Urinary bladder (tissue), 4 donors: ENCODE data around the gene FANCC. TPM values are rescaled to one million over a fixed set of nuclear protein-coding genes. Genes with fewer than 3 reads are reported as not detected.
A peak's percentile ranks its signal among the peaks of the same experiment; 100 is the strongest.

Experiments
- DNase-seq: peaks from one replicate; pipeline ENCODE4 v3.0.0-alpha.2; 2015; ENCODE audit errors: extremely low spot score
- H3K27ac ChIP-seq: one replicate; pipeline ENCODE4 v1.5.1; 2013; ENCODE audit warnings: low read depth, mild to moderate bottlenecking, moderate library complexity
- H3K36me3 ChIP-seq: one replicate; pipeline ENCODE4 v1.6.1; 2013; ENCODE audit warnings: mild to moderate bottlenecking, moderate library complexity; ENCODE audit not compliant: insufficient read depth
- H3K4me1 ChIP-seq: one replicate; pipeline ENCODE4 v1.6.1; 2013; ENCODE audit warnings: mild to moderate bottlenecking, moderate library complexity; ENCODE audit not compliant: insufficient read depth
- H3K4me3 ChIP-seq: one replicate; pipeline ENCODE4 v1.5.1; 2013; ENCODE audit warnings: low read depth, low read length
- WGBS: extraction: QIAGEN DNeasy Blood & Tissue Kit; methylation state at CpG from one replicate; pipeline ENCODE4 v1.1.7; 2013; 5-methylcytosine and 5-hydroxymethylcytosine counted together
- polyA plus RNA-seq: library from polyadenylated mRNA; stranded (reverse); fragments of 200-250 nt; gene quantifications from one replicate; pipeline ENCODE4 v1.2.3, GENCODE V29; 2013
- total RNA-seq: library from RNA; depleted of rRNA; stranded (reverse); fragments of >200 nt; gene quantifications from one replicate; pipeline ENCODE4 v1.2.3, GENCODE V29; 2014
- donor health status: healthy with polysubstance abuse.
- donor health status: healthy.

Gene FANCC
- total and polyA plus RNA-seq, 2 donors, result 4.6 to 25.7 TPM

DNA sequence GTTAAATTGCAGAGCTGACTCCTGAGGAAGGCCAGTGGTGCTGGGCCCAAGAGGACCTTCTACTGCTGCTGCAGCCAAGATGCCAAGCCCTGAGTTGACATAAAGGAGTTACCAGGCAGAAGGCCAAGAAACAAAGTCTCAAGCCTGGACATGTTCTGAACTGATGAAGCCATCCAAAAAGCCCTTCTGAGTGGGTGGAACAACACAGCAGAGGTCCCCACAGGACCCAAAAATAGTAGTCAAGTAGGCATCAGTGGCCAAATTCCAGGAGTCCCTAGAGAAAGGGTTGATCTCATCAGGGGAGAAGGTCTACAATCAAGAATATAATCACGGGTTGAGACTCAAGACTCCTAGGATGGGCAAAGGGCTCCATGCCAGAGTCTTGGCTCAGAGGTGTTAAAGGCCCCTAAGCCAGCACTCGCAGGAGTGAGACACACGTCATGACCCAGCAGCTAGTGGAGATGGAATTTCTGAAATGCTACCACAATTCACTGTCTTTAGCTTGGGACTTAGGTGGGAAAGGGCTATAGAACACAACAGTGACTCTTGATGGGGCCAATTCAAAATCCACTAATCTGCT is 119.7 kb downstream of the FANCC start:
- no peak for DNase-seq
- no peak overlapping the region for H3K4me3 ChIP-seq
- H3K4me1 ChIP-seq, result peaks cover 2% of the 10 kb centered on the region
- H3K27ac ChIP-seq, result no peak overlapping the region
- H3K36me3 ChIP-seq, result no peaks in the 10 kb centered on the region
- 39% methylated on average over 3 of the region's 3 CpGs for WGBS

- DNase-seq, result no peak
- no peak overlapping the region for H3K27ac ChIP-seq
- WGBS, result 95% methylated on average over 5 of the region's 5 CpGs
- no peaks in the 10 kb centered on the region for H3K36me3 ChIP-seq
- peaks cover 4% of the 10 kb centered on the region for H3K4me1 ChIP-seq
- no peak overlapping the region for H3K4me3 ChIP-seq
Observed at GRCh38 chr9:95193480-95193879, 124.0 kb downstream of the FANCC start.

DNA sequence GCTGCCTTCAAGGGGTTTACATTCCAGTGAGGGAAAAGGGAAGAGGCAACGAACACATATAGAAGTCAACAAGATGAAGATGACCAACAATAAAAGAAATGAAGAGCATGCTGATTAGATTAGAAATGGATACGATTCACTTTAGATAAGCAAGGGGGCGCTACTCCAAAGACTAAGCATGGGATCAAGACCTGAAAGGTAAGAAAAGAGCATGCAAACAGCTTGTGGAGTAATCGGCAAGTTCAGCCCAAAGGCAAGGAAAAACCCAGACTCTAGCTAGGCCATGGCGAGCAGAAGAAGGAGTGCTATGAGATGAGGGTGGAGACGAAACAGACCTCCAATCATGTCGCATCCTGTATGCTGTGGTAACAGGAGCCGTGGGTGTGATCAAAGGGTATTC is 124.4 kb downstream of the FANCC start:
- 87% methylated on average over 8 of the region's 8 CpGs for WGBS
- H3K4me3 ChIP-seq, result no peak overlapping the region

DNA sequence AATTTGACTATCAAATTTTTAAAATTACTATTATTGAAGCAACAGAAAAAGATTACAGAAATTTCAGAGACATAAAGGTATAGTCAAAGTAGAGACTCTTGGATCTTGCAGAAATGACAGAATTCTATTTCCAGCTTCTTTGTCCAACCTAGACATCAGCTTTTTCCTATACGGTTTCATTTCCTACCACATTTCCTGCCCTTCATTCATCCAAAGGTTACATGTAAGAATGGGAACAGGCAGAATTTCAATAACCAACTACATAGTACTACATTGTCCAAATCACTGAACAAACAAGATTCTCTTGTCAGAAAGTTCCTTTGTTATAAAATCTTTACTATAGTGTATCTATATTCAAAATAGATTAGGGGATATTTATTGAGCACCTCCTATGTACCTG is 124.9 kb downstream of the FANCC start:
- Histone ChIP-seq H3K36me3 (no peaks in the 10 kb centered on the region), H3K4me3 (no peak overlapping the region), H3K4me1 (peaks cover 2% of the 10 kb centered on the region), H3K27ac (no peak overlapping the region)
- WGBS, result 81% methylated on average over 1 of the region's 1 CpG
- no peak for DNase-seq

More for the DNA sequence above, 124.4 kb downstream of the FANCC start:
- Histone ChIP-seq H3K27ac (no peak overlapping the region), H3K36me3 (no peaks in the 10 kb centered on the region), H3K4me1 (peaks cover 4% of the 10 kb centered on the region)
- DNase-seq, result no peak

- H3K36me3 ChIP-seq, result no peaks in the 10 kb centered on the region
- no peak for DNase-seq
- no peak overlapping the region for H3K27ac ChIP-seq
- H3K4me1 ChIP-seq, result peaks cover 2% of the 10 kb centered on the region
- 92% methylated on average over 4 of the region's 4 CpGs for WGBS
- H3K4me3 ChIP-seq, result no peak overlapping the region
Observed at GRCh38 chr9:95190413-95190812, 127.1 kb downstream of the FANCC start.

GRCh38 chr9:95189251-95190098 is 128.0 kb downstream of the FANCC start:
- Histone ChIP-seq H3K4me3 (no peak overlapping the region), H3K36me3 (no peaks in the 10 kb centered on the region), H3K4me1 (peaks cover 2% of the 10 kb centered on the region), H3K27ac (peak overlapping the region; percentile 62)
- WGBS, result 3% methylated on average over 7 of the region's 7 CpGs
- peak; percentile 74 for DNase-seq

DNA sequence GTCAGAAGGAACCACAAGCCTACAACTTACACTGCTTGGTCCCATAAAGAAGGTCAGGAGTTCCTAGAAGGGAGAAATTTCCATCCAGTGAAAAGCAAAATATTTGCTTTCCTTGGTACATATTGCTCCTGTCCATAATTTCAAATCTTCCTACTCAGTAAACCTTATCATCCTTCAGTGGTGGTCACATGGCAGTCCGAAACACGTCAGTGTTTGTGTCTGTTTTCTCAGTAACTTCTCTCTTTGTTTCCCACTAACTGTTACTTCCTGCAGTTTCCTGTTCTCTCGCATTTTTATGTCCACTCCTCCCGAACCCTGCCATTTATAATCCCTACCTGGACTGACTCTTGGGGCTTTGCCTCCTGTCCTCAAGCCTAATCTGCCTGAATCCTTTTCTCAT is 129.1 kb downstream of the FANCC start:
- no peak for DNase-seq
- Histone ChIP-seq H3K27ac (no peak overlapping the region), H3K4me3 (no peak overlapping the region), H3K4me1 (peaks cover 2% of the 10 kb centered on the region), H3K36me3 (no peaks in the 10 kb centered on the region)
- 49% methylated on average over 4 of the region's 4 CpGs for WGBS

DNA sequence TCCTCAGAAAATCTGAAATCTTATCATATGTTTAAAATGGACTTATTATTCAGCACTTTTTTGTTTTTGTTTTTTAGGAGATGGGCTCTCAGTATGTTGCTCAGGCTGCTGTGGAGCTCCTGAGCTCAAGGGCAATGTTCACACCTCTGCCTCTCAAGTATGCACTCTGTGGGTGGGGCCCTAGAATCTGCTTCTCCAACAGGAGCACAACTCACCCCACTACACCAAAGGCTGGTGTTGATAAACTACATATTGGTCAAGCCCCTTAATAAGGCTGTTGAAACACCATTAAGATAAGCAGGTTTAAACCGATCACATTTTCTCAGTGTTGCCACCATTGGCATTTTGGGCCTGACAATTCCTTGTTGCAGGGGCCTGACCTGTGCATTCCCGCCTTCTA is 131.6 kb downstream of the FANCC start:
- Histone ChIP-seq H3K36me3 (no peaks in the 10 kb centered on the region), H3K4me1 (peaks cover 2% of the 10 kb centered on the region), H3K27ac (no peak overlapping the region), H3K4me3 (no peak overlapping the region)
- no peak for DNase-seq
- 85% methylated on average over 2 of the region's 2 CpGs for WGBS

DNA sequence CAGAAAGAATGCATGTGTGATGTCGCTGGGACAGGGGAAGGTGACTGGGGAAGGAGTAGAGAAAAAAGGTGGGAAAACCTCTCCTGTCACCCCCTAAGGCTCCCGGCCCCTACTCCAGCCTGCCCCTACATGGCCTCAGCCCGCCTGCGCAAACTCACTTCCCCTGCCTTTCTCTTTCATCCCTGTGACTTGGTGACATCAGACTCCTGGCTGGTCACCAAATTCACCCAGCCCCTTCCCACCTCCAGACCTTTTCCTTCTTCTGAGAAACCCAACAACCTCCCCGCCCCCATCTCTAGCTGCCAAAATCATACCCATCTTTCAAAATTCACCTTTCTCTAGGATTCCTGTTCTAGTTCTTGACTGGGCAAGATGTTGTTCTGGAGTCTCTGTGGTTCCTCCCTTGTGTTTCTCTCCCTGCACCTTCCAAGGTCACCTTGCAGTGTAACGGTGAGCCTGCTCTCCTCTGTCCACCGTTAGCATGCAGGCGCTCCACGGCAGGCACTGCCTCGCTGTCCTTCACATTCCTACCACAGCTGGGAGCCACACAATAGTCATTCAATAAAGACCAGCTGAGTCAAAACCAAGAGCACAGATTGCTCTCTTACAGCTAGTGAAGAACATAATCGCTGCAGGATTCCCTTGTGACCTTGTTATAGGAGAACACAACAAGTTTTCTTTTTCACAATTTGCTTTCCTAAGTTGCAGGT is 134.5 kb downstream of the FANCC start:
- Histone ChIP-seq H3K36me3 (no peaks in the 10 kb centered on the region), H3K27ac (no peak overlapping the region), H3K4me1 (no peaks in the 10 kb centered on the region), H3K4me3 (no peak overlapping the region)
- no peak for DNase-seq
- 90% methylated on average over 11 of the region's 11 CpGs for WGBS

DNA sequence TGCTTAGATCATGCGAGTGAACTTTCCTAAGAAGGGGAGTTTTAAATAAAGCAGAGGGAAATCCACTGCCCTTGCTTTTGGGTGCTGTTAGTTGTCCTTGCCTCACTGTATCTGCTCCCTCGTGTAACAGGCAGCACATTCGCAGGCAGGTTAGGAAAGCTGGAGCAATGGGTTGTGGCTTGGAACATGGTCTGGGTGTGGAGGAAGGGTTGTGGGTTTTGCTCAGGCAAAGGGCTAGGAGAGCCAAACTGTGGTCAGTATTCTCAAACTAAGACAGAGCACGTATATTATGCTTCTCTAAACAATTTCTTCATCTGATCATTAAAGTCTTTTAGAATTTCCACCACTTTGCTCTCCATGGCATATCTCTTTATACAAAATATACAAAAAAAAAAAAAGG is 135.7 kb downstream of the FANCC start:
- no peaks in the 10 kb centered on the region for H3K36me3 ChIP-seq
- DNase-seq, result no peak
- no peak overlapping the region for H3K27ac ChIP-seq
- H3K4me3 ChIP-seq, result no peak overlapping the region
- H3K4me1 ChIP-seq, result no peaks in the 10 kb centered on the region
- WGBS, result 94% methylated on average over 4 of the region's 4 CpGs

GRCh38 chr9:95181226-95181818 is 136.2 kb downstream of the FANCC start:
- Histone ChIP-seq H3K36me3 (no peaks in the 10 kb centered on the region), H3K4me1 (no peaks in the 10 kb centered on the region), H3K27ac (no peak overlapping the region), H3K4me3 (no peak overlapping the region)
- DNase-seq, result no peak
- 80% methylated on average over 3 of the region's 3 CpGs for WGBS

DNA sequence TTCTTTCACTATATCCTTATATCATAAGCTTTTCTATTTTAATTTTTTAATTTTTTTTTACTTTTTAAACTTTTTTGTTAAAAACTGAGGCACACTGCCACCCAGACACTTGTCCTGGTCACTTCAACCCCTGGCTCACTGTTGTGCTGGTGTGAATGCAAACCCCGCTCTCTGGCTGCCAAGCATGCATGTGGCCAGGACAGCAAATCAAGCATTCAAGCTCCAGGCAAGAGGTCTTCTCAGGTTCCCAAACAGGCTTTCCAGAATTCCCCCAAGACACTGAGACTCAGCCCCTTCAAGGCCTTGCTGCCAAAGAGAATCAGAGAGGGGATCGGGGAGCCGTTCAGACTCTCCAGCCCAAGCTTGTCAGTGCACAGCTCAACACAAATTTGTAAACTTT is 139.9 kb downstream of the FANCC start:
- H3K4me1 ChIP-seq, result no peaks in the 10 kb centered on the region
- no peak overlapping the region for H3K27ac ChIP-seq
- no peak for DNase-seq
- WGBS, result 93% methylated on average over 3 of the region's 3 CpGs
- H3K4me3 ChIP-seq, result no peak overlapping the region
- H3K36me3 ChIP-seq, result no peaks in the 10 kb centered on the region

- Histone ChIP-seq H3K4me1 (no peaks in the 10 kb centered on the region), H3K27ac (no peak overlapping the region)
Observed at GRCh38 chr9:95176755-95177319, 140.7 kb downstream of the FANCC start.

More at GRCh38 chr9:95176755-95177319, 140.7 kb downstream of the FANCC start:
- no peak for DNase-seq
- Histone ChIP-seq H3K36me3 (no peaks in the 10 kb centered on the region), H3K4me3 (no peak overlapping the region)
- 98% methylated on average over 4 of the region's 4 CpGs for whole genome bisulfite sequencing
